ENCODE measurements around the gene FANCE. TPM values are rescaled to one million over a fixed set of nuclear protein-coding genes. Genes with fewer than 3 reads are reported as not detected.

FANCE gene
- total RNA-seq, 1 donor from 2014 or later = 9.2 TPM

GRCh38 chr6:35439308-35439707, 12.8 kb upstream of the FANCE start:
- Mint-ChIP-seq H3K9me3 (no peaks in the 10 kb centered on the region), H3K4me1 (no peaks in the 10 kb centered on the region), H3K27me3 (no peaks in the 10 kb centered on the region), H3K36me3 (ENCODE audit: low read depth) (no peaks in the 10 kb centered on the region), H3K27ac (no peak overlapping the region), H3K4me3 (no peak overlapping the region)
- POLR2A ChIA-PET = no interaction called here
- CTCF ChIA-PET = no interaction called here
- no peak for ATAC-seq (ENCODE audit: low read depth)
- DNase-seq = no peak
- intact Hi-C loops (cut with micrococcal nuclease) = no loop called here
- TF ChIP-seq, protein P1, sequence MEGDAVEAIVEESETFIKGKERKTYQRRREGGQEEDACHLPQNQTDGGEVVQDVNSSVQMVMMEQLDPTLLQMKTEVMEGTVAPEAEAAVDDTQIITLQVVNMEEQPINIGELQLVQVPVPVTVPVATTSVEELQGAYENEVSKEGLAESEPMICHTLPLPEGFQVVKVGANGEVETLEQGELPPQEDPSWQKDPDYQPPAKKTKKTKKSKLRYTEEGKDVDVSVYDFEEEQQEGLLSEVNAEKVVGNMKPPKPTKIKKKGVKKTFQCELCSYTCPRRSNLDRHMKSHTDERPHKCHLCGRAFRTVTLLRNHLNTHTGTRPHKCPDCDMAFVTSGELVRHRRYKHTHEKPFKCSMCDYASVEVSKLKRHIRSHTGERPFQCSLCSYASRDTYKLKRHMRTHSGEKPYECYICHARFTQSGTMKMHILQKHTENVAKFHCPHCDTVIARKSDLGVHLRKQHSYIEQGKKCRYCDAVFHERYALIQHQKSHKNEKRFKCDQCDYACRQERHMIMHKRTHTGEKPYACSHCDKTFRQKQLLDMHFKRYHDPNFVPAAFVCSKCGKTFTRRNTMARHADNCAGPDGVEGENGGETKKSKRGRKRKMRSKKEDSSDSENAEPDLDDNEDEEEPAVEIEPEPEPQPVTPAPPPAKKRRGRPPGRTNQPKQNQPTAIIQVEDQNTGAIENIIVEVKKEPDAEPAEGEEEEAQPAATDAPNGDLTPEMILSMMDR (IDR thresholded peaks at IDR 0.05) = no peak

GRCh38 chr6:35441205-35441604, 10.9 kb upstream of the FANCE start:
- no peak for DNase-seq
- Mint-ChIP-seq H3K27me3 (no peaks in the 10 kb centered on the region), H3K9me3 (no peaks in the 10 kb centered on the region), H3K4me1 (no peaks in the 10 kb centered on the region), H3K27ac (no peak overlapping the region), H3K36me3 (ENCODE audit: low read depth) (no peaks in the 10 kb centered on the region), H3K4me3 (no peak overlapping the region)
- ChIA-PET POLR2A (no interaction called here), CTCF (no interaction called here)
- intact Hi-C loops (cut with micrococcal nuclease) = no loop called here
- no peak for ATAC-seq (ENCODE audit: low read depth)
- TF ChIP-seq, protein P1 (IDR thresholded peaks at IDR 0.05) = no peak

GRCh38 chr6:35441642-35442041, 10.5 kb upstream of the FANCE start:
- CTCF ChIA-PET = no interaction called here

DNA sequence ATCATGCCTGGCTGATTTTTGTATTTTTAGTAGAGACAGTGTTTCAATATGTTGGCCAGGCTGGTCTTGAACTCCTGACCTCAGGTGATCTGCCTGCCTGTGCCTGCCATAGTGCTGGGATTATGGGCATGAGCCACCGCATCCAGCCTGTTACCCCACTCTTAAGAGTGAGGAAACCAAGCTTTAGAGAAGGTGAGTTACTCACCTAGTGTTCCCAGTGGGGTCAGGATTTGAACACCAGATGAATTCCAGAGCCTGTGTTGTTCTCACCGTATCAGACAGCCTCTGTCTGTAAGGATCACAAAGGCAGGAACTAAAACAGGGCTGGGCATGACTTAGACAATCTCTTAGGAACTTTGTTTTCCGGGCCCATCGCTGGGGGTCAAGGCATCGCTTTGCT, 9.4 kb upstream of the FANCE start:
- no peaks in the 10 kb centered on the region for H3K36me3 Mint-ChIP-seq (ENCODE audit: low read depth)
- ChIA-PET CTCF (no interaction called here), POLR2A (interaction anchor here (0.6 kb wide), 1 partner anchor 1671 kb away, joined by 3 read pairs; no protein-coding TSS in a partner anchor)
- TF ChIP-seq, protein P1 (IDR thresholded peaks at IDR 0.05) = no peak
- DNase-seq = no peak
- no peaks in the 10 kb centered on the region for H3K9me3 Mint-ChIP-seq
- H3K4me1 Mint-ChIP-seq = no peaks in the 10 kb centered on the region
- no peaks in the 10 kb centered on the region for H3K27me3 Mint-ChIP-seq
- intact Hi-C loops (cut with micrococcal nuclease) = no loop called here
- no peak overlapping the region for H3K4me3 Mint-ChIP-seq
- no peak overlapping the region for H3K27ac Mint-ChIP-seq
- no peak for ATAC-seq (ENCODE audit: low read depth)

More at GRCh38 chr6:35441642-35442041, 10.5 kb upstream of the FANCE start:
- Mint-ChIP-seq H3K4me1 (no peaks in the 10 kb centered on the region), H3K27me3 (no peaks in the 10 kb centered on the region), H3K27ac (no peak overlapping the region), H3K36me3 (ENCODE audit: low read depth) (no peaks in the 10 kb centered on the region), H3K9me3 (no peaks in the 10 kb centered on the region), H3K4me3 (no peak overlapping the region)
- POLR2A ChIA-PET = no interaction called here
- intact Hi-C loops (cut with micrococcal nuclease) = no loop called here
- no peak for ATAC-seq (ENCODE audit: low read depth)
- no peak for DNase-seq
- TF ChIP-seq, protein P1 (IDR thresholded peaks at IDR 0.05) = no peak

GRCh38 chr6:35443341-35444030, 8.7 kb upstream of the FANCE start:
- no peak for ATAC-seq (ENCODE audit: low read depth)
- no peak overlapping the region for H3K4me3 Mint-ChIP-seq
- H3K27ac Mint-ChIP-seq = no peak overlapping the region
- H3K27me3 Mint-ChIP-seq = no peaks in the 10 kb centered on the region
- no peaks in the 10 kb centered on the region for H3K9me3 Mint-ChIP-seq
- TF ChIP-seq, protein P1 (IDR thresholded peaks at IDR 0.05) = no peak
- ChIA-PET POLR2A (no interaction called here), CTCF (no interaction called here)
- intact Hi-C loops (cut with micrococcal nuclease) = no loop called here
- no peak for DNase-seq
- H3K4me1 Mint-ChIP-seq = no peaks in the 10 kb centered on the region
- no peaks in the 10 kb centered on the region for H3K36me3 Mint-ChIP-seq (ENCODE audit: low read depth)
